ENCODE measurements around the gene CDK5RAP2. TPM values are rescaled to one million over a fixed set of nuclear protein-coding genes. Genes with fewer than 3 reads are reported as not detected.

The CDK5RAP2 gene
- total RNA-seq, 2 donors from 2014 or later: 31.9 to 45.8 TPM

DNA sequence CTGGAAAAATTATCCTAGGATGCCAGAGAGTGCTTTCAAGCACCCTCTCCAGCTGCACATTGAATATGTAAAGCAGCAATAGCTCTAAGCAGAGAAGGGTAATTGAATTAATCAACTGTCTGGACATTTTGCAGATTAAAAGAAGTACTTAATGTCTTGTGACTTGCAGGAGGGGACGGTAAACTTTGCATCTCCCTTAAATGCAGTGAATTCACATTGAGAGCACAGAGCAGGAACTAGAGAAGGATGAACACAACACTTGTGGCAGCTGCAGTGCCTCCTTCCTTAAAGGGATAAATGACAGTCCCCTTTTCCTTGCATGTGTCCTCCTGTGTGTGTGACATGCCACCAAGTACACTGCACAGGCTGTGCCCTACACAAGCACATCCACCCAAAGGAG is 7.4 kb upstream of the CDK5RAP2 start:
- intact Hi-C loops (cut with DNase I): no loop called here
- Histone ChIP-seq H3K36me3 (no peaks in the 10 kb centered on the region), H3K4me1 (no peaks in the 10 kb centered on the region), H3K9ac (ENCODE audit: low read depth in 2 of 2, low read length in 2 of 2) (no peak overlapping the region), H3K27ac (no peak overlapping the region), H3K4me3 (no peak overlapping the region), H3K9me3 (no peaks in the 10 kb centered on the region), H3K27me3 (no peaks in the 10 kb centered on the region)
- DNase-seq: no peak
- TF ChIP-seq, protein P1, sequence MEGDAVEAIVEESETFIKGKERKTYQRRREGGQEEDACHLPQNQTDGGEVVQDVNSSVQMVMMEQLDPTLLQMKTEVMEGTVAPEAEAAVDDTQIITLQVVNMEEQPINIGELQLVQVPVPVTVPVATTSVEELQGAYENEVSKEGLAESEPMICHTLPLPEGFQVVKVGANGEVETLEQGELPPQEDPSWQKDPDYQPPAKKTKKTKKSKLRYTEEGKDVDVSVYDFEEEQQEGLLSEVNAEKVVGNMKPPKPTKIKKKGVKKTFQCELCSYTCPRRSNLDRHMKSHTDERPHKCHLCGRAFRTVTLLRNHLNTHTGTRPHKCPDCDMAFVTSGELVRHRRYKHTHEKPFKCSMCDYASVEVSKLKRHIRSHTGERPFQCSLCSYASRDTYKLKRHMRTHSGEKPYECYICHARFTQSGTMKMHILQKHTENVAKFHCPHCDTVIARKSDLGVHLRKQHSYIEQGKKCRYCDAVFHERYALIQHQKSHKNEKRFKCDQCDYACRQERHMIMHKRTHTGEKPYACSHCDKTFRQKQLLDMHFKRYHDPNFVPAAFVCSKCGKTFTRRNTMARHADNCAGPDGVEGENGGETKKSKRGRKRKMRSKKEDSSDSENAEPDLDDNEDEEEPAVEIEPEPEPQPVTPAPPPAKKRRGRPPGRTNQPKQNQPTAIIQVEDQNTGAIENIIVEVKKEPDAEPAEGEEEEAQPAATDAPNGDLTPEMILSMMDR (IDR thresholded peaks at IDR 0.05): no peak

DNA sequence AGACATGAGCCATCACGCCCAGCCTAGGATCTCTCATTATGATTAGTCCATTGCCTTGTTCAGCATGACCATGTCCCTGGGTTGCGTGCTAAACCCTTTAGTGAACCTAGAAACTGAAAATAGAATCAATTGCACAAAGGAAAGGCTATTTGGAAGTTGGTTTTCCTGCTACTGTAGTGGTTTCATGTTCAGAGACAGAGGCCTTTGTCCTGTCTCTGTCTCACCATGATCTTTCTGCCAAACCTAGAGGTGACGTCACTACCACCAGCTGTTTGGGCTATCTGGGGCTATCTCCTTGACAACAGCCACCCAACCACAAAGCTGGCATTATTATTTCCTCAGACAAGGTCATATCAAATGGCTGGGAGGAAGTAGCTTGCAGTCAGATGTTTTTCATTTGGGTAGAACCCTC is 4.0 kb upstream of the CDK5RAP2 start:
- Histone ChIP-seq H3K27me3 (no peaks in the 10 kb centered on the region), H3K9ac (ENCODE audit: low read depth in 2 of 2, low read length in 2 of 2) (no peak overlapping the region), H3K36me3 (no peaks in the 10 kb centered on the region), H3K4me1 (peaks cover 3% of the 10 kb centered on the region), H3K4me3 (no peak overlapping the region), H3K27ac (no peak overlapping the region), H3K9me3 (no peaks in the 10 kb centered on the region)
- TF ChIP-seq, protein P1 (IDR thresholded peaks at IDR 0.05): no peak
- intact Hi-C loops (cut with DNase I): no loop called here
- DNase-seq: peak; percentile 28

DNA sequence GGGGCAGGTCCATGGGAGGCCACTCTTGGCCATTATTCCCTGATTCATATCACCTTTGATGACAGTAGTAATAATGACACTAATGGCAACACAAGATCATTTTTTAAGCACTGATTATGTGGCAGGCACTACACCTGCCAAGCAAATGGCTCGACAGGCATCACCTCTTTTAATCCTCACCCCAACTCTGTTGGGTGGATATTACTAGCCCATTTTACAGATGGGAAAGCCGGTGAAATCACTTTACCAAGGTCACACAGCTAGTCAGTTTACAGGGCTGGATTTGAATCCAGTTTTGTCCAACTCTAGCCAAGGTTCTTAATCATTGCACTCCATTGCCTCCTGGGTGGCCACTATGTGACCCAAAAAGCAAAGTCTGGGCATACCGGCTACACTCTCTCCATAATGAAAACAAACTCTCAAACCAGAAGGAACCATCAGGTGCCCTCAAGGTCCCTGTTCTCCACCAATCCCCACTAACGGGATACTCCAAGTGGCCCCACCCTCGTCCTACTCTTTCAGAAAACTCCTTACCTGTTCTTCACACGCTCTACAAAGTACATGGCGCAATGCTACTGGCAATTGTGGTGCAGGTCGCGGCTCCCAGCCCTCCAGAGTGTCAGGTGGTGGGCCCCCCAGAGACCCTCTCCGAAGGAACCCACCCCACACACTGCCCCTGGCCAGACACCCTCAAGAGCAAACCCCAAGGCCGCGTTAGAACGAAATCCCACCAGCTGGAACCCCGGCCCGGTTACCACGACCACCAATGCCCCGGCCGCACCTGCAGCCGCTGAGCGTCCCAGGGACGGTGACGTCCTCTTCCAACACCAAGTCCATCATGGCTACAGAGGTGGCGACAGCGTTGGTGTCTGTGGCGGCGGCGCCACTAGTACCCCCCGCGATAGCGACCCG is 572 bp downstream of the CDK5RAP2 start:
- intact Hi-C loops (cut with DNase I): no loop called here
- H3K4me3 ChIP-seq: peak overlapping the region; percentile 92
- H3K9me3 ChIP-seq: no peaks in the 10 kb centered on the region
- DNase-seq: peak; percentile 31
- H3K27me3 ChIP-seq: no peaks in the 10 kb centered on the region
- H3K4me1 ChIP-seq: peaks cover 8% of the 10 kb centered on the region
- TF ChIP-seq, protein P1 (IDR thresholded peaks at IDR 0.05): no peak
- H3K36me3 ChIP-seq: no peaks in the 10 kb centered on the region
- peak overlapping the region; percentile 53 to 79 for H3K9ac ChIP-seq (ENCODE audit: low read depth in 2 of 2, low read length in 2 of 2)
- no peak overlapping the region for H3K27ac ChIP-seq

DNA sequence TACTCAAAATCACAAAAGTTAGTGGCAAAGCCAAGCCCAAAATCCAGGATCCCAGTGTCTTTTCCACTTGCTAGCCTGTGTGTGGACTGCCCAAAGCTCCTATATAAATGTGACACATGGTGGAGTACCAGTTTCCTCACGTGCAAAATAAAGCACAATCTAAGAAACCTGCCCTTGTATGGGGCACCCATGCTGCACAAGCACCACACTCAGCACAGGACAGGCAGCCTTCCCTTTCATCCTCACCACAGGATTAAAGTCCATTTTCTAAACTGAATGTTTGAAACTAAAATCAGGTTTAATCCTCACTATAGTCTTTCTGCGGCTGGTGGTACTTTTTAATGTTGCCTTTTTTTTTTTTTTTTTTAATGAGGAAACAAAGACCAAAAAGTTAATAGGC is 5.5 kb downstream of the CDK5RAP2 start:
- Histone ChIP-seq H3K36me3 (no peaks in the 10 kb centered on the region), H3K4me3 (no peak overlapping the region), H3K9me3 (no peaks in the 10 kb centered on the region), H3K4me1 (peaks cover 8% of the 10 kb centered on the region), H3K27ac (no peak overlapping the region), H3K27me3 (no peaks in the 10 kb centered on the region), H3K9ac (ENCODE audit: low read depth in 2 of 2, low read length in 2 of 2) (no peak overlapping the region)
- intact Hi-C loops (cut with DNase I): no loop called here
- TF ChIP-seq, protein P1 (IDR thresholded peaks at IDR 0.05): no peak
- no peak for DNase-seq

DNA sequence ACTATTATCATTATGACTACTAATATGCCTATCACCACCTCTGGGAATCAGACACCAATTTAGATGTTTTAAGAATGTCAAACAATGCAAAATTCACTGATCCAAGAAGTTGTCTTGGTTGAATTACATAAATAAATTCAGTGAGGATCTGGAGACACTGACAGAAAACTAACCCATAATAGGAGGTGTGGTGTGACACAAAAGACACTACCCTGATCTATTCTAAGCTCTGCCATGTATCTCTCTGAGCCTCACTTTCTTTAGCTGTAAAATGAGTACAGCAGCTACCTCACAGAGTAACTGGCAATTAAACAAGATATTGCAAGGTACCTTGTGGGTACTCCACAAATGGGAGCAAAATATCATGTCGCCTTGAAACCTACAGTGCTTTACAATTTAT is 7.5 kb downstream of the CDK5RAP2 start:
- no peaks in the 10 kb centered on the region for H3K27me3 ChIP-seq
- no peaks in the 10 kb centered on the region for H3K9me3 ChIP-seq
- H3K4me1 ChIP-seq: no peaks in the 10 kb centered on the region
- H3K4me3 ChIP-seq: no peak overlapping the region
- H3K9ac ChIP-seq (ENCODE audit: low read depth in 2 of 2, low read length in 2 of 2): no peak overlapping the region
- DNase-seq: no peak
- TF ChIP-seq, protein P1 (IDR thresholded peaks at IDR 0.05): no peak
- H3K36me3 ChIP-seq: no peaks in the 10 kb centered on the region
- no peak overlapping the region for H3K27ac ChIP-seq
- intact Hi-C loops (cut with DNase I): no loop called here
